PC-3 (cell line): ENCODE measurements around the gene CCDC92B.

Source experiments
- EZH2 ChIP-seq: fragments of 300-600 bp; sonication (generic); IDR thresholded peaks from one replicate; pipeline ENCODE4 v1.6.1; 2017; ENCODE audit warnings: antibody characterized with exemption, mild to moderate bottlenecking, low read length; ENCODE audit not compliant: unreplicated experiment
- EZH2phosphoT487 ChIP-seq: fragments of 300-600 bp; sonication (generic); IDR thresholded peaks from 2 replicates; pipeline ENCODE4 v1.6.1; 2018; ENCODE audit warnings: mild to moderate bottlenecking, antibody characterized with exemption, low read length, borderline replicate concordance
- TF ChIP-seq, protein P1 (sequence below): fragments of 300-600 bp; sonication (generic); conservative IDR thresholded peaks from 2 replicates; pipeline ENCODE4 v1.5.1; 2017; ENCODE audit warnings: antibody characterized with exemption, low read depth, mild to moderate bottlenecking, low read length

DNA sequence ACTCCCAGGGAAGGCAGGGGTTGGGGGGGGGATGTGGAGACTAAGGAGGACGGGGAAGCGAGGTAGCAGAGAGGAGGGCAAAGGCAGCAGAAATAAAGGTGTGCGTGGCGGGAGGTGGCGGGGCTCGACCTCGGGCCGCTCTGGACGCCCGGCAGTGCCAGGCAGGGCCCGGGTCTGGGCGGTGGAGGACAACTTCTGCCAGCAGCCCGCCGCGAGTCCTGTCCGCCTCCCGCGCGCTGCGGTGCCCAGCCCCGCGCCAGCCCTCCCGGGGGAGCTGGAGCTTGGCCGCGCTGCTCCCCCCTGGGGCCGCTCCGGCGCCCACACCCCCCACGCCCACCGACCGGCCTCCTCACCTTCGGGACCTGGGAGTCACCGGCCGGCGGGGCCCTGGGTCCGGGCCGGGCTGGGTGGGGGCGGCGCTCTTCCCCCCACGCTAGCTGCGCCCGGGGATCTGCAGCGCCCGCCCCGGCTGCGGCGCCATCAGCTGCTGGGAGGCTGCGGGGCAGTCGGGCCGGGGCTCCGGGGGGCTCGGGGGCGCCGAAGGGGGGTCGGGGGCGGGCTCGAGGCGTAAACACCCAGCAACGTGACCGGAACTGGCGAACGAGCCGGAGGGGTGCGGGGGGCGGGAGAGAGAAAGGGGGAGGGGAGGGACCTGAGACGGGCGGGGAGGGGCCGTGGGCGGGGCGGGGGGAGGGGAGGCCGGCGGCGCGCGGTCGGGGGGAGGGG, at the start of gene CCDC92B:
- TF ChIP-seq, protein P1, sequence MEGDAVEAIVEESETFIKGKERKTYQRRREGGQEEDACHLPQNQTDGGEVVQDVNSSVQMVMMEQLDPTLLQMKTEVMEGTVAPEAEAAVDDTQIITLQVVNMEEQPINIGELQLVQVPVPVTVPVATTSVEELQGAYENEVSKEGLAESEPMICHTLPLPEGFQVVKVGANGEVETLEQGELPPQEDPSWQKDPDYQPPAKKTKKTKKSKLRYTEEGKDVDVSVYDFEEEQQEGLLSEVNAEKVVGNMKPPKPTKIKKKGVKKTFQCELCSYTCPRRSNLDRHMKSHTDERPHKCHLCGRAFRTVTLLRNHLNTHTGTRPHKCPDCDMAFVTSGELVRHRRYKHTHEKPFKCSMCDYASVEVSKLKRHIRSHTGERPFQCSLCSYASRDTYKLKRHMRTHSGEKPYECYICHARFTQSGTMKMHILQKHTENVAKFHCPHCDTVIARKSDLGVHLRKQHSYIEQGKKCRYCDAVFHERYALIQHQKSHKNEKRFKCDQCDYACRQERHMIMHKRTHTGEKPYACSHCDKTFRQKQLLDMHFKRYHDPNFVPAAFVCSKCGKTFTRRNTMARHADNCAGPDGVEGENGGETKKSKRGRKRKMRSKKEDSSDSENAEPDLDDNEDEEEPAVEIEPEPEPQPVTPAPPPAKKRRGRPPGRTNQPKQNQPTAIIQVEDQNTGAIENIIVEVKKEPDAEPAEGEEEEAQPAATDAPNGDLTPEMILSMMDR, result no peak
- no peak for TF ChIP-seq EZH2
- no peak for TF ChIP-seq EZH2phosphoT487
